Upper lobe of left lung (tissue), 6 donors: ENCODE measurements around the gene SLC38A5. TPM values are rescaled to one million over a fixed set of nuclear protein-coding genes. Genes with fewer than 3 reads are reported as not detected.

Experiments used
- ATAC-seq, 2 donors: fragments of 200-7000 bp; cut with Tn5 transposase; one replicate each; pipeline ENCODE4 v1.9.1; 2022; ENCODE audit warnings: mild to moderate bottlenecking in 2 of 2, moderate library complexity in 2 of 2; ENCODE audit not compliant: low FRiP score in 2 of 2
- DNase-seq, 2 donors: peaks; one replicate each; pipeline ENCODE4 v3.0.0-alpha.2; 2019 to 2020
- H3K27ac ChIP-seq, 4 donors: fragments of 200-600 bp; sonication (generic); one replicate each; pipeline ENCODE4 v1.5.1; 2016 to 2019
- H3K27me3 ChIP-seq, 4 donors: fragments of 200-600 bp; sonication (generic); one replicate each; pipeline ENCODE4 v1.5.1; 2017 to 2019
- H3K36me3 ChIP-seq, 4 donors: fragments of 200-600 bp; sonication (generic); one replicate each; pipeline ENCODE4 v1.5.1; 2016 to 2019
- H3K4me1 ChIP-seq, 4 donors: fragments of 200-600 bp; sonication (generic); one replicate each; pipeline ENCODE4 v1.5.1; 2018 to 2019
- H3K4me3 ChIP-seq, 4 donors: fragments of 200-600 bp; sonication (generic); one replicate each; pipeline ENCODE4 v1.5.1; 2017 to 2019; ENCODE audit warnings: mild to moderate bottlenecking in 2 of 4, moderate library complexity in 1 of 4
- H3K9me3 ChIP-seq, 4 donors: fragments of 200-600 bp; sonication (generic); one replicate each; pipeline ENCODE4 v1.5.1; 2018 to 2019
- EP300 ChIP-seq, 4 donors: sonication (generic); formaldehyde crosslinking; IDR thresholded peaks; one replicate each; pipeline ENCODE4 v1.5.1; 2017; ENCODE audit warnings: antibody characterized with exemption in 4 of 4, control low read depth in 2 of 4
- POLR2A ChIP-seq, 4 donors: fragments of 450-650 bp; IDR thresholded peaks; one replicate each; pipeline ENCODE4 v1.5.1; 2016 to 2017; ENCODE audit warnings: antibody characterized with exemption in 4 of 4, mild to moderate bottlenecking in 2 of 4
- POLR2AphosphoS5 ChIP-seq, 2 donors: sonication (generic); formaldehyde crosslinking; IDR thresholded peaks; one replicate each; pipeline ENCODE4 v1.5.1; 2017; ENCODE audit warnings: antibody characterized with exemption in 2 of 2
- WGBS, 2 donors: methylation state at CpG; one replicate each; pipeline ENCODE4 v1.1.5; 2017 to 2018; 5-methylcytosine and 5-hydroxymethylcytosine counted together
- total RNA-seq, 6 donors: library from RNA; depleted of rRNA in 4 of 6; stranded (reverse); fragments of >200 nt in 4 of 6; gene quantifications; one replicate each; pipeline versions ENCODE4 v1.1.0 to v1.2.1, GENCODE V29; 2016 to 2021
- TF ChIP-seq, protein P1 (sequence below), 6 experiments: fragments of 450-650 bp in 4 of 6; fragments of 200-600 bp in 2 of 6; sonication (generic) in 2 of 6; IDR thresholded peaks; one replicate each; pipeline ENCODE4 v1.5.1; 2016 to 2019; ENCODE audit warnings: antibody characterized with exemption in 6 of 6
- donor health status: DM: no; HTN: no; CAD: no; lungs with moderate emphysema.
- donor health status: DM: no; HTN: yes; CAD: no; lungs with severe emphysema.

The SLC38A5 gene
- total RNA-seq, 6 donors from 2014 or later, result 10.2 to 32.4 (median 17.9) TPM

DNA sequence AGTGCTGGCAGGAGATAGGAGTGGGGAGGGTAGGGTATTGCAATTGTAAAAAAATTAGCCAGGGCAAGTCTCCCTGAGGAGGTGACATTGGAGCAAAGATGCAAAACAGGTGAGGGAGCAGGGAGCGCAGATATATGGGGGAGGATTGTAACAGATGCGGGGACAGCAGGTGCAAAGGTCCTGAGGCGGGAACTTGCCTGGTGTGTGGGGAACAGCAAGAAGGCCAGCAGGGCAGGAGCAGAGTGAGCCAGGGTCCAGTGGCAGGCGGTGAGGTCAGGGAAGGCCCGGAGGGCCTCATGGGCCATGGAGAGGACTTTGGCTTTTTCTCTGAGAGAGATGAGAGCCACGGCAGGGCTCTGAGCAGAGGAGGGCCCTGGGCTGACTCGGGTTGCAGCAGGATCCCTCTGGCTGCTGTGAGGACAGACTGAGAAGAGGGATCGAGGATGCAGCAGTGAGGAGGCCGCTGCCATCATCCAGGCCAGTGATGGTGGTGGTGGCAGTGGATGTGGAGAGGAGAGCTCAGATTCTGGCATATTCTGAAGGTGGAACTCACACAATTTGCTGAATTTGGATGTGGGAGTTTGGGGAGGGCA lies 44.9 kb upstream of the SLC38A5 start:
- H3K4me3 ChIP-seq, result no peak overlapping the region
- ATAC-seq (no peak), DNase-seq (no peak)
- no peaks in the 10 kb centered on the region for H3K27me3 ChIP-seq
- H3K4me1 ChIP-seq, result no peaks in the 10 kb centered on the region
- H3K27ac ChIP-seq, result no peak overlapping the region
- no peaks in the 10 kb centered on the region for H3K9me3 ChIP-seq
- TF ChIP-seq EP300 (IDR thresholded peaks at IDR 0.05), result no peak
- no peak for TF ChIP-seq POLR2AphosphoS5 (IDR thresholded peaks at IDR 0.05)
- TF ChIP-seq POLR2A (IDR thresholded peaks at IDR 0.05), result no peak
- TF ChIP-seq, protein P1, sequence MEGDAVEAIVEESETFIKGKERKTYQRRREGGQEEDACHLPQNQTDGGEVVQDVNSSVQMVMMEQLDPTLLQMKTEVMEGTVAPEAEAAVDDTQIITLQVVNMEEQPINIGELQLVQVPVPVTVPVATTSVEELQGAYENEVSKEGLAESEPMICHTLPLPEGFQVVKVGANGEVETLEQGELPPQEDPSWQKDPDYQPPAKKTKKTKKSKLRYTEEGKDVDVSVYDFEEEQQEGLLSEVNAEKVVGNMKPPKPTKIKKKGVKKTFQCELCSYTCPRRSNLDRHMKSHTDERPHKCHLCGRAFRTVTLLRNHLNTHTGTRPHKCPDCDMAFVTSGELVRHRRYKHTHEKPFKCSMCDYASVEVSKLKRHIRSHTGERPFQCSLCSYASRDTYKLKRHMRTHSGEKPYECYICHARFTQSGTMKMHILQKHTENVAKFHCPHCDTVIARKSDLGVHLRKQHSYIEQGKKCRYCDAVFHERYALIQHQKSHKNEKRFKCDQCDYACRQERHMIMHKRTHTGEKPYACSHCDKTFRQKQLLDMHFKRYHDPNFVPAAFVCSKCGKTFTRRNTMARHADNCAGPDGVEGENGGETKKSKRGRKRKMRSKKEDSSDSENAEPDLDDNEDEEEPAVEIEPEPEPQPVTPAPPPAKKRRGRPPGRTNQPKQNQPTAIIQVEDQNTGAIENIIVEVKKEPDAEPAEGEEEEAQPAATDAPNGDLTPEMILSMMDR (IDR thresholded peaks at IDR 0.05), result no peak
- H3K36me3 ChIP-seq, result peaks cover 0 to 9% (median 3%) of the 10 kb centered on the region in 4 donors
- 90 to 92% methylated on average over 5 to 9 of the region's 9 CpGs for WGBS, 2 donors

GRCh38 chrX:48514126-48514806 lies 44.2 kb upstream of the SLC38A5 start:
- peaks cover 0 to 2% (median 0%) of the 10 kb centered on the region in 4 donors for H3K4me1 ChIP-seq
- DNase-seq, result no peak

DNA sequence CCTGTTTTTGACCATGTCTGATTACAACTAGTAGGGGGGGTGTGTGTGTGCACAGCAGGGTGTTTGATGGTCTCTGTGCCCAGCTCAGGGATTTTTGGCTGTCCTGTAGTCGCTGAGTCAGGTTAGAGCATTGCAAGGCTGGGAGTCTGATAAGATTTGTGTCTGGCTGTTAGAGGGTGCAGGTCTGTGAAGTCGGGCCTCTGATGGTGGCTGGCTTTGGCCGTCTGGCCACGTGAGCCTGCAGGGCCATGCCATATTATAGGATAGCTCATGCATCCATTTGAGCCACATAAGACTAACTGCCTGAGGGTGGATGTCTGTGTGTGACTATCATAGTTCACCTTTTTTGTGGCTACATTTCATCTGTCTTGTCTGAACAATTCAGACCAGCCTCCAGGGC lies 43.6 kb upstream of the SLC38A5 start:
- no peak overlapping the region for H3K27ac ChIP-seq

More at GRCh38 chrX:48514126-48514806, 44.2 kb upstream of the SLC38A5 start:
- Histone ChIP-seq H3K9me3 (no peaks in the 10 kb centered on the region), H3K27me3 (no peaks in the 10 kb centered on the region), H3K4me3 (no peak overlapping the region), H3K27ac (no peak overlapping the region), H3K36me3 (peaks cover 0 to 9% (median 3%) of the 10 kb centered on the region in 4 donors)
- WGBS, 2 donors, result 77 to 95% methylated on average over 5 to 15 of the region's 16 CpGs
- TF ChIP-seq, protein P1 (IDR thresholded peaks at IDR 0.05), result no peak
- TF ChIP-seq EP300 (IDR thresholded peaks at IDR 0.05) (no peak), POLR2A (IDR thresholded peaks at IDR 0.05) (no peak), POLR2AphosphoS5 (IDR thresholded peaks at IDR 0.05) (no peak)
- no peak for ATAC-seq

DNA sequence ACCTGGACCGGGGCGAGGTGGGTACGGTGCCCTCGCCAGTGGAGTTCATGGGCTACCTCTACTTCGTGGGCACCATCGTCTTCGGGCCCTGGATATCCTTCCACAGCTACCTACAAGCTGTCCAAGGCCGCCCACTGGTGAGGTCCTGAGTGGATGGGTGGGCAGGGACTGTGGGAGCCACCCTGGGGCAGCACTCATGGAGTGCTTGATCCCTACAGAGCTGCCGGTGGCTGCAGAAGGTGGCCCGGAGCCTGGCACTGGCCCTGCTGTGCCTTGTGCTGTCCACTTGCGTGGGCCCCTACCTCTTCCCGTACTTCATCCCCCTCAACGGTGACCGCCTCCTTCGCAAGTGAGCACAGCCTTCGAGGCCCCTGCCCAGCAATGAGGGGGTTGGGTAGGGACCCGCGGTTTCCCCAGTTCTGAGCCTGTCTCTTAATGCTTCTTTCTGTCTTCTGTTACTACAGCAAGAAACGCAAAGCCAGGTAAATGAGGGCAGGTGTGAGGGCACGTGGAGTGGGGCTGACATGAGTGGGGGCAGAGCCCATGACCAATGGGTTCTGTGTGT lies 42.4 kb upstream of the SLC38A5 start:
- peaks cover 0 to 9% (median 3%) of the 10 kb centered on the region in 4 donors for H3K36me3 ChIP-seq
- TF ChIP-seq POLR2A (IDR thresholded peaks at IDR 0.05) (no peak), POLR2AphosphoS5 (IDR thresholded peaks at IDR 0.05) (no peak), EP300 (IDR thresholded peaks at IDR 0.05) (no peak)
- TF ChIP-seq, protein P1 (IDR thresholded peaks at IDR 0.05), result no peak
- ATAC-seq (no peak), DNase-seq (no peak)
- H3K4me3 ChIP-seq, result no peak overlapping the region
- WGBS, 2 donors, result 85 to 90% methylated on average over 9 to 17 of the region's 20 CpGs
- peaks cover 0 to 5% (median 0%) of the 10 kb centered on the region in 4 donors for H3K9me3 ChIP-seq
- H3K4me1 ChIP-seq, result peaks cover 0 to 5% (median 0%) of the 10 kb centered on the region in 4 donors
- no peaks in the 10 kb centered on the region for H3K27me3 ChIP-seq
- H3K27ac ChIP-seq, result no peak overlapping the region

More for the DNA sequence above, 43.6 kb upstream of the SLC38A5 start:
- DNase-seq, result no peak
- no peaks in the 10 kb centered on the region for H3K27me3 ChIP-seq
- H3K9me3 ChIP-seq, result peaks cover 0 to 3% (median 0%) of the 10 kb centered on the region in 4 donors
- H3K36me3 ChIP-seq, result peaks cover 0 to 9% (median 3%) of the 10 kb centered on the region in 4 donors
- H3K4me3 ChIP-seq, result no peak overlapping the region
- 85% methylated on average over 4 of the region's 4 CpGs; no CpG with 5 or more reads in 1 of the 2 donors for WGBS, 2 donors
- H3K4me1 ChIP-seq, result peaks cover 0 to 2% (median 0%) of the 10 kb centered on the region in 4 donors
- TF ChIP-seq POLR2A (IDR thresholded peaks at IDR 0.05), result no peak
- TF ChIP-seq EP300 (IDR thresholded peaks at IDR 0.05), result no peak
- no peak for TF ChIP-seq POLR2AphosphoS5 (IDR thresholded peaks at IDR 0.05)
- TF ChIP-seq, protein P1 (IDR thresholded peaks at IDR 0.05), result no peak
- no peak for ATAC-seq
